Measurements from ENCODE around the gene BMPR1A.

GRCh38 chr10:86798611-86799010 is 42.2 kb downstream of the BMPR1A start:
- TF ChIP-seq SIN3A (IDR thresholded peaks at IDR 0.05; ENCODE audit: borderline replicate concordance, insufficient read depth, low read length) (no peak), REST (IDR thresholded peaks at IDR 0.05; ENCODE audit: insufficient read depth in 1 of 2, low read depth in 2 of 2, low read length in 2 of 2) (no peak)
